Stimulated activated CD8-positive, alpha-beta memory T cell treated with anti-CD3 and anti-CD28 coated beads, Interleukin-7, amount 100 ng/mL, for 4 hours (primary cell): ENCODE measurements around the gene RARRES1.

Experiments
- DNase-seq, 2 donors: peaks; one replicate each; pipeline ENCODE4 v3.0.0-alpha.2; 2020; ENCODE audit warnings: low read depth in 2 of 2

Gene RARRES1

DNA sequence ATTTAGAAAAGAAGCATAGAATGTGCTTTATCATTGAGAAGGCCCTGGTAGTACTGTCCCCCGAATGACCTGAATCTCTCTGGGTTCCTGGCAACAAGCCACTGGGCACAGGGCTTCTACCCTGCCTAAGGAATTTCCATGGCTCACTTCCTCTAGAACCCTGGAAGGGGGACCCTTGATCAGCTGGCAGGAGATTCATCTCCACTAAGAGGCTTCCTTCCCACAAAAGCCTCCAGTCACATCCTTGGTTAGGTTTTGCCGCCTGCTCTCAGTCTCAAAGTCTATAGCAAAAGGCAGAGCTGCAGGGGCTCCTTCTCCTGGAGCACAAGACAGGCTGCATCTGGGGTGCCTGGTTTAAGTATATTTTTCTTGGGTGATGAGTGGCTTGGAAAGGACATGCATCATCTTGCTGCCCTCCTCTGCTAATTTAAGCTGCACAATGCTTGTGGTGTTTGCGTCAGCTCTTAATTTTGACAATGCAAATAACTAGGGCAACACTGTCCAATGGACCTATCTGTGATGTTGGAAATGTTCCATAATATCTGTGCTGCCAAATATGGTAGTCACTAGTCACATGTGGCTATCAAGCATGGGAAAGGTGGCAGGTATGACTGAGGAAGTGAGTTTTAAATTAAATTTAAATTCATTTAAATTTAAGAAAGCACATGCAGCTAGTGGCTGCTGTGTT, 33.4 kb upstream of the RARRES1 start:
- DNase-seq: no peak

DNA sequence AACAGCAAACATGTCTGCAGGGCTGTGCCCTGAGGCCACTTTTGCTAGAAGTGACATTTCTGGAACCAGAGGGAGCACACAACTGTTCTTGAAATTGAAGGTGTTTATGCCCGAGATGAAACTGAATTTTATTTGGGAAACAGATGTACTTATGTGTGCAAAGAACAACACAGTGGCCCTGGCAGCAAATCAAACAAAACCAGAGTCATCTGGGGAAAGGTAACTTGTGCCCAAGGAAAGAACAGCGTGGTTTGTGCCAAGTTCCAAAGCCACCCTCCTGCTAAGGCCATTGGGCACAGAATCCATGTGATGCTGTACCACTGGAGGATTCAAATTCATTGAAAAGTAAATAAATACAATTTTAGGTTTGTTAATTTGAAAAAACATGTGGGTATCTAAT, 31.2 kb upstream of the RARRES1 start:
- DNase-seq: no peak

DNA sequence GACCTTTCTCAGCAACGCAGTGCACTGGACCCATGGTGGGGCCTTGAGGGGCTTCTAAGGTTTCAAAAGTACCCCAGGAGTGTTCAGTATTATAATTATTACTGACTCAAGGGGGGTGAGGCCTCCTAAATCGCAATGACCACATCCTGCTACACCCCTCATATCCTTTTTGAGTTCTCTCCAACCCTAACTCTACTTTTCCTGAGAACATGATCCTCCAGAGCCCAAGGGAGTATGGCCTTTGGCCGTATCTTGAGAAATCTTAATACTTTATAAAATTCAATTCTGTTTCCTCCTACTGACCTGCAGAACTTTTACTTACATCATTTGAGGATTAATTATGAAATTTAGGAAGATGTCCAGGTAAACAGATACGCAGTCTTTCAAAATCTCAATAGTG, 30.4 kb upstream of the RARRES1 start:
- DNase-seq: no peak

DNA sequence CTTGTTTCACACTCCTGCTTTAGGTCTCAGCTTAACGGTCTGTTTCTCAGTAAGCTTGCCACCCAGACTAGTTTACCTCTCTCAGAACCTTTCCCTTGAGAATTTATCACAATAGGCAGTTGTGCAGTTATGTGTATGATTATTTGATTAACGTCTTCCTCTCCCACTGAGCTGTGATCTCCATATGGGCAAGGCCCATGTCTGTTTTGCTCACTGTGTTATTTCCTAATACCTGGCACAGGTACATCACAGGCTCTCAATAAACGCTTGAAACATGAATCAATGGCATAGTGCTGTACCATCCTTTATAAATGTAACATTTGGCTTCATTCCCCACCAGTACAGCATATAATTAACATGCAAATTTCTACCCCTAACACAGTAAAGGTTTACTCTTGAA, 29.1 kb upstream of the RARRES1 start:
- DNase-seq: no peak

DNA sequence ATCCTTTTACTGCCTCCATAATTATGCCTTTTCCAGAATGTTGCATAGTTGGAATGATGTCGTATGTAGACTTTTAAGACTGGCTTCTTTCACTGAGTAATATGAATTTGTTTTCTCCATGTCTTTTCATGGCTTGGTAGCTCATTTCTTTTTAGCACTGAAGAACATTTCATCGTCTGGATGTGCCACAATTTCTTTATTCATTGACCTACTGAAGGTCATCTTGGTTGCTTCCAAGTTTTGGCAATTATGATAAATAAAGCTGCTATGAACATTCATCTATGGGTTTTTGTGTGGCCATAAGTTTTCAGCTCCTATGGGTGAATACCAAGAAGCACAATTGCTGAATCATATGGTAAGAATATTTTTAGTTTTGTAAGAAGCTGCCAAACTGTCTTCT, 23.2 kb upstream of the RARRES1 start:
- DNase-seq: no peak

DNA sequence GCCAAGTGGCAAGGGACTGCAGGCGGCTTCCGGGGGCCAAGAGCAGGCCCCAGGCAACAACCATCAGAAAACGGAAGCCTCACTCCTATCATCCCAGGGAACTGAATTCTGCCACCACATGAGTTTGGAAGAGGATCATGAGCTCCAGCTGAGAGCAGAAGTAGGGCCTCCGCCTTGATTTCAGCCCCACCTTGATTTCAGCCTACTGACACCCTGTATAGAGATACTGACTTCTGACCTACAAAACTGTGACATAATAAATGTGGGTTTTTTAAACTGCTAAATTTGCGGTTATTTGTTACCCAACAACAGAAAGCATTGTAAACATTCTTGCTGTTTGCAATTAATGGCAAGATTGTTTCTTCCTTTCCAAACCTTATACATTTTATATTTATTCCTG, 21.6 kb upstream of the RARRES1 start:
- no peak for DNase-seq

DNA sequence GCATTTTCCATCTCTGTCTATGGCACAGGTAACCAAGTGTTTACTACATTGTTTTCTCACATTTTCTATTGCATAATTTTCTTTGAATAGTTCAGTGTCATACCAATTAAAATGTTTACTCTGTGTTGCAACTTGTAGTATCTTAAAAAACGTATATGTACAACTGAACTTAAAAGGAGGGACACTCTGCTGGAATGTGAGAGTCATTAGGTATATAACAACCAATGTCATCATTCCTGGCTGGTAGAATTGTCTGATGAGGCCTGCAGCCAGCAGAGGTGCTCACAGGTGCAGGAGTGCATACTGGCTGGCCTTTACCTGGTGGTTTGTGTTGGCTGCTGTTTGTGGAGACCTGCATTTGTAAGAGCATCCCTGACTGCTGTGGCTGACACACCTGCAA, 19.1 kb upstream of the RARRES1 start:
- no peak for DNase-seq

DNA sequence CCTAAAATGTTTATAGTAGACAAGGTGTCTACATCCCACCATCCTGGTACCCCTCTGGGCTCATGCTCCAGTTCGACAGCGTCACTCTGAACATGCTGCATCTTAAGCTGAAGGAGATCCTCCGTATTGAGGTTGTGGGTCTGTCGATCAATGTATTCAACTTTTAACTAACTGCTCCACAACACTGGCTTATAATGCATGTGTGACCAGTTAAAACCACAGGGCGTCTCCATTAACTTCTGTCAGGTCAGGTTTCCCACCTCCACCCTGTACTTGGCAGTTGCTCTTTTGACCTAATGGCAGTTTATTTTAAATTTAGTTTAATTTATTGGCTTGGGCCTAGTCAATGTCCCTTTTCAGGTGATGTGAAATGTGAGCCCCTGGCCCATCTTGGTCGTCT, 17.8 kb upstream of the RARRES1 start:
- no peak for DNase-seq

DNA sequence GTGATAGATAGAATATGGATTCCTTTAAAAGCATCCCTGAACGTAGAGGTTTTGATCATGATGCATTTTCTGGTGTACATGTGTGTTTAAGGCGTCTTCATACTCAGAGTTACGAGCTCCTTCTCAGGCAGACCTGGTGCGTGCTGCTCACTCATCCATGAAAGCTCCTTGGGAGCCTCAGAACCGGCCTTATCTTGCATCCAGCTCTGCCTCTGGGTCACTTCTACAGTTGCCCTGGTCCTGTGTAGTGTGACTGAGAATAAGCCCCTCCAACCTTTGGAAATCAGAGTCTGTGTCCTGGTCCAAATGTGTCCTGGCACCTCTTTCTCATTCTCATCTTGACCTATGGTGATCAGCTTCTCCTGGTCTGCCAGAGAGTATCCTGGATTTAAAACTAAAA, 17.3 kb upstream of the RARRES1 start:
- DNase-seq: no peak

DNA sequence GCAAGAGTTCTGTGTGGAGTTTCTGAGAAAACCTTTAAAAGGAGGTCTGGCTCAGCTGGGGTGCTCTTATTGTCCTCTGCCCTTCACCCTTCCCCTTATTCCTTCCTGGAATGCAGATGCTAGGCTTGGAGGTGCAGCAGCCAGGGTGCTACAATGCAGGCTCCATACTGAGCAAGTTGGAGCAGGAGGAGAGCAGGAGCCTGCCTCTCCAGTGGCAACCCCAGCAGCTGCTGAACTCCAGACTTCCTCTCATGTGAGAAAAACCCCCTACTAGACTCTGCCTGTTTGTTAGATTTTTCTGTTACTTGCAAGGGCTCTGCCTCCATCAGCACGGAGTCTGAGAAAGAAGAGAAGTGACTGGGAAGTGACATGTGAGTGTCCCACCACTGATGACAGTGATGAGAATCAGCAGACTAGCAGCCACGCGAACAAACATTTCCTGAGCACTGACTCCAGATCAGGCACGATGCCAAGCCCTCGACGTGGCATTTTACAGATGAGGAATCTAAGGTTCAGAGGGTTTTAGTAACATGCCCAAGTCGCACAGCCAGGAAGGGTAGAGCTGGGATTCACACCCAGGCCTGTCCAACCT, 16.1 kb upstream of the RARRES1 start:
- DNase-seq: no peak

DNA sequence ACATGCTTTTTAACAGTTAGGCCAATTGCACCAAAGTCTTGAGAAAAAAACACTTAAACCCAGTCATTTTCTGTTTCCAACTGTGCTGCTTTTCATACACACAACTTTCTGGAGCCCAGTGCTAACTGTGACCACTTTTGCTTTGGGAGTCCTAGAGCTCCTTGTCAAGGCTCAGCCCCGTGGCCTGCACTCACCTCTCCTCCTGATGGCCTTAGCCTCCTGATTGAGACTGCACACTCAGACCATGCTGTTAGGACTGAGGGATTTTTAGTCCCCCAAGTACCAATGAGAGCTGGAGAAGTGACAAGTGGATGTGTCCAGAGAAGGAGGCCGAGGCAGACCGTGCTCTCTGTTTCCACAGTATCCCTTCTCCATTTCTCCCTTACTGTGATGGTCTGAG, 15.2 kb upstream of the RARRES1 start:
- DNase-seq: no peak

DNA sequence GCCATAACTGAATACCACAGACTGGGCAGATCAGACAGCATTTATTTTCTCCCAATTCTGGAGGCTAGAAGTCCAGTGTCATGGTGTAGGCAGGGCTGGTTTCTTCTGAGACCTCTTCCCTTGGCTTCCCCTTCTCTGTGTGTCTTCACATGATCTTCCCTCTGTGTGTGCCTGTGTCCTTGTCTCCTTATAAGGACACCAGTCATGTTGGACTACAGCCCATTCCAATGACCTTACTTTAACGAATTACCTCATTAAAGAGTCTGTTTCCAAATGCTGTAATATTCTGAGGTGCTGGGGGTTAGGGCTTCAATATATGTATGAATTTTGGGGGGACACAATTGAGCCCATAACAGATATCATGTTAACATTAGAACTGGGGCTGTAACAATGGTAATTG, 13.3 kb upstream of the RARRES1 start:
- no peak for DNase-seq

DNA sequence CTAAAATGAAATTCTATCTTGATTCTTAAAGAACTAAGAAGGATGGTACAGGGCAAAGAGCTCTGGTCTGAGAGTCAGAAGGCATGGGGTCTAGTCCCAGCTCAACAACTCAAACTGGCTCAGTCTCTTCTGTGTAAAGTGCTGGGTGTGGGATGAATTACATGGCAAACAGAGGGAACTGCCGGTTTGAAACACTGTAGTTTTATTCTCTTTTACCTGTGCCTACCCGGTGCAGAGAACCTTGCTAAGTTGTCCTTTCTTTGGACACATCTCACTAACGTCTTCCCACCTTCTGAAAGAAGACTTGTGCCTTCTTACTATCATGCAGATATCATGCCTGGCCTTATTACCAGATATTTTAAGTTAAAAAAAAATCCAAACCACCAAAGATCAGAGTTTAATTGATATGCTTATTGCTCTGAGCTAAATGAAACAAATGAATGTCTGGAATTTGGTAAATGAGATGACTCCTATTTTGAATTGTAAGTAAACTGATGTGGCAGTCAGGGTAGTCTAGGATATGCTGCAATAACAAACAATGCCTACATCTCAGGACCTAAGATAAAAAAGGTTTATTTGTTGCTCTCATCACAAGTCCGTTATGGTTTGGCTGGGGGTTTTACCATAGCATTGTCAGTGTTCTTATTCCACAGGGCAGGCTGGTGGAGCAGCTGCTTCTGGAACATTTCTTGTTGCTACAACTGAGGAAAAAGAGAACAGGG, 12.5 kb upstream of the RARRES1 start:
- no peak for DNase-seq

DNA sequence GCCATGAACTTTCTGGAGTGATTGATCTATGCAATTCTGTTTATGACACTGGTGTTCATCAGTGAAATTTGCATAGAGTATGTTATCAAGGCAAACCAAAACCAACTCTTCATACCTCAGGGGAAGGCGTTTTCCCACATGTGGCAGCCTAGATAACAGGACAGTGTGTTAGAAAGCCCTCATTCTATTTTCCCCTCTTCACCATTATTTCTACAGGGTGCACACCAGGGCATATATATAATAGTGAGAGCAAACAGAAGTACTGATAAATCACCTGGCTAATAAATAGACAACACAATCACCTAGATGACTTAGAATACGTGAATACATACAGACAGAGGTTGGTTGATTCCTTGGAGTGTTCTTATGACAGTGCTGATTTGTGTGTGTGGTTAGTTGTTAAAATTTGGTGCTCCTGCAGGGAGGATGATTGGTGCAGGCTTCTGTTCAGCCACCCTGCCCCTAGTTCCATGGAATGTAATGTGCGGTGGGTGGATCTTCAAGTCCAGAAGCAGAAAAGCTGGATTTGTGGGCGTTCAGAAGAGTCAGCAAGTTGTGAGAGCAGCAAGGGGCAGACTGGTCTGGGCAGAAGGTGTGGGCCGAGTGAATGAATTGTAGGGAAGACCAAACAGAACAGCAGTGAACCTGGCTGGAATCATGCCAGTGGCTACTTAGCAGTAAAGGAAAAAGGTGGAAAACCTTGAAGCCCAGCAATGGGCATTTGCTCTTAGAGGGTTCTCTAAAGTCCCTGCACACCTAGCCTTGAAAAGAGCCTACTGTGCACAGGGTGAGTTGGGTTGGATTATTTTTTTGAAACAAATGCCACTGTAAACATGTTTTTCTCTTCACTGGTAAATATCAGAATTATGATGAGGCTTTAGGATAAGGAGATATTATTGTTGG, 11.7 kb upstream of the RARRES1 start:
- DNase-seq: no peak

DNA sequence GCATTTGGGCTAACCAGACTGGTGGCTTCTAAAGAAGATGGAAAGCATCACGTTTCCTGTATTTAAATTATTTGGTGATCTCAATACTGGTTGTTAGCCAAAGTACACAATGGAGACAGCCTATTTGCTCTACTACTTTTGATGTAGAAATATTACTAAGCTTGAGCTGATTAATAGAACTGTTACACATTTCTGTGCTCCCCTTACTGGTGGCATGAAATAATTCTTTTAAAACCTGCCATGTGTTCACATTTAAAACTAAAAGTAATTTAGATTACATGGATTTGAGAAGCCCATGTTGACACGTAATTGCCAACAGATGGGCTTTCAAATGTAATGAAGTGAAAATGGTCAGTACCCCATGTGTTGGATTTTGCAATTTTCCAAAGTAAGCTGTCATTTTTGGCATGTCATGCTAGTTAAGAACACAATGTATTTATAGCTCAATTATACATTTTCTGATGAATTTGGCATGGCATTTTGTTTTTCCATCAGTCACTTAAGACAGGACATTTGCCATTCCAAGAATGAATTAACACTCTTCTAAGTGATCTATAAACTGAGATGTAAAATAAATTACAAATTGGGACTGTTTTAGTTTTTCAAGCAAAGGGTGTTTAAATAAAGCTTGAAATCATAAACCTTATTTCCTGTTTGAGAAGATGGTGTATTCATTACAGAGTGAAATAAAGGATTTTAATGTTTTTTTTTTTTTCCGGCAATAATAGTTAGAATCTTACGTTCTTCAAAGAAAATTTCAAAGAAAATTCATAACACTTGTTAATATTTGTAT, 10.8 kb upstream of the RARRES1 start:
- DNase-seq: no peak

DNA sequence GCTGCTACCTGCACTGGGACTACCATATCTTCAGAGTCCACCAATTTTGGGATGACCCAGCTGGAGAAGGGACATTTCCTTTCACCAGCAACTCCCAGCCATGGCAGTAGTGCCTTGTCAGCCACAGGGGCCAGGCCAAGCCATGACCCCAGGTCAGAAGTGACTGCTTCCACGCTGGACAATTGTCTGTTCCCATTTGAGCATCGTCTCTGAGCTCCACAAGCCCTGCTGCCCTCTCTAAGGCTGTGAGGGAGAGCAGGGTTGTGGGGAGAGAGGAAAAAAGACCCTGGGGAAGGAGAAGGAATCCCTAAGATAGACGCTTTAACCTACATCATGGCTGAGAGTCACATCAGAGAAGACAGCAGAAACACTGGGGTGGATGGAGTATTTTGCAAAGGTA, 7.4 kb upstream of the RARRES1 start:
- no peak for DNase-seq

DNA sequence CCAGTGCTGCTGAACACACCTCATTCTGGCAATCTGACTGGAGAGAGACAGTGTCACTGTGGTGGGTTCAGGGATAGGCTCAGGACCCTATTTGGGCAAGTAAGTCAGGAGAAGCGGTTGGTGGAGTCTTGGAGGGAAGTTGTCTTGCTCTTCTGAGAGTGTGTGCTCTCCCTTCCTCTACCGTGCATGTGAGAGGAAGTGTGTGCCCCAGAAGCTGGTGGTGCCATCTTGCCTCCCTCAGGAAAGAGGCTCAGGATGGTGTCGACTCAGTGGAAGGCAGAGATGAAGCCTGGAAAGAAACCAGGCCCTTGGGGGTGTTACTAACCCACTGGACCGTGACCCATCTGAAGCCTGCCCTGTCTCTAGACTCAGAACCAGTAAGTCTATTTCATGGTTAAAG, 6.8 kb upstream of the RARRES1 start:
- no peak for DNase-seq

DNA sequence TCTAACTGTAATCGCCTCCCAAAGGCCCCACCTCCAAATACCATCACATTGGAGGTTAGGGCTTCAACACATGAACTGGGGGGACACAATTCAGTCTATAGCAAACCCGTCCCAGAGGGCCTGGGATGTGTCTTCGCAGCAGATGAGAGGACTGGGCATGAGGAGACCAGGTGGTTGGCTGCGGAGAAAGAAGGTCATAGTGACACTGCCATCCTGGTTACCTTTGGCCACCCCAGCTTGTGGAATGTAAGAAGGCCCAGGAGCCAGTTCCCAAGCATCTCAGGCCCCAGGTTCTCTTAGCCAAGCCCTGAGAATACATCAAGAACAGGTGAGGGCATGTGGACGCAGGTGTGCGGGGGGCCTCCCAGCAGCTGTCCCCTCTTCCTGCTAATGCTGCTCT, 6.4 kb upstream of the RARRES1 start:
- no peak for DNase-seq

DNA sequence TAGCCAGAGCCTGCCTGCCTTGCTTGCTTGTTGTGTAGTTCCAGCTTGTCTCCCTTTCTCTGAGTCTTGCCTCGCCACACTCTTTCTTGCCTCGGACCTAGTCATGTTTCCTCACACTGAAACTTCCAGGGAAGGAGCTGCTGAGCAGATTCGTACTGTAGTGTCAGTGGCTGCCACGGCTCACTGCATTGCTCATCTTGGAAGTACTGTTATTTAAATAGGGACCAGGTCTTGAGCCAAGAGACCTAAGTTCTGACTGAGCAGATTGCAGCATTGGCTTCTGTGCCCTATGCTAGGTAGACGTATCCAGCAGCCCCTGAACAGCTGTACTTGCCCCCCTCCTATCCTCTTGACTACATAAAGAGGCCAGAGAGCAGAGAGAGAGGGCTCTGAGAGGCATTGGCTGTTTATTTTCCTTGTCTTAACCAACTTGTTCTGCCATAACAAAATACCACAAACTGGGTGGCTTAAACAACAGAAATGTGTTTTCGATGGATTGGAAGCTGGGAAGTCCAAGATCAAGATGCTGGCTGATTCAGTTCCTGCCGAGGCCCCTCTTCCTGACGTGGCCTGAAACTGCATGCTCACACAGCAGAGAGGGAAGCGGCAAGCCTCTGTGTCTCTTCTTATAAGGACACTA, 5.8 kb upstream of the RARRES1 start:
- DNase-seq: no peak

DNA sequence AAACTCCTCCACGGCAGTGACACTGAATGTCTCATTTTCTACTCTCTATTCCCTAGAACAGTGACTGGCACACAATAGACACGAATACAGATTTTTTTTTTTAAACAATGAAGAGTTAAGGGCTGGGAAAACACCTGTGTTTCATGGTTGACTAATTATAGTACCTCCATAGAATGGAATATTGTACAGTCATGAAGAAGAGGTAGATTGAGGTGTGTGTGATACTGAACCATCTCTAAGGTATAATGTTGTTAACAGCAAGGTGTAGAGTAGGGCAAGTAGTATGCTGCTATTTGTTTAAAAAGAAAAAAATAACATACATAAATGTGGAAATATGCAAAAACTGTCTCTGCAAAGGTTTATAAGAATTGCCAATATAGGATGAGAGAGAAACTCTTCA, 5.2 kb upstream of the RARRES1 start:
- no peak for DNase-seq
